Measurements from ENCODE around the gene KRTAP22-1.

Gene KRTAP22-1

GRCh38 chr21:30600787-30601186, at the start of gene KRTAP22-1:
Gene KRTAP22-1, plus strand, starts transcription at chr21:30601087.
- DNase-seq (ENCODE audit: low read depth) = no peak

GRCh38 chr21:30552782-30553181, 48.1 kb upstream of the KRTAP22-1 start:
- DNase-seq (ENCODE audit: low read depth) = no peak

- no peak for DNase-seq (ENCODE audit: low read depth)
Measured at GRCh38 chr21:30555095-30555494, 45.8 kb upstream of the KRTAP22-1 start.

- DNase-seq (ENCODE audit: low read depth) = no peak
Measured at GRCh38 chr21:30561264-30561895, 39.5 kb upstream of the KRTAP22-1 start, which contains the start of gene KRTAP19-7. Gene KRTAP19-7, minus strand, starts transcription at chr21:30561314. Its CDS starts 25 bp downstream, at chr21:30561289.

GRCh38 chr21:30561957-30562356, 38.9 kb upstream of the KRTAP22-1 start:
- no peak for DNase-seq (ENCODE audit: low read depth)

GRCh38 chr21:30563072-30563471, 37.8 kb upstream of the KRTAP22-1 start:
- DNase-seq (ENCODE audit: low read depth) = no peak

GRCh38 chr21:30563630-30564029, 37.3 kb upstream of the KRTAP22-1 start:
- no peak for DNase-seq (ENCODE audit: low read depth)

- DNase-seq (ENCODE audit: low read depth) = no peak
Measured at GRCh38 chr21:30567617-30568016, 33.3 kb upstream of the KRTAP22-1 start.

- DNase-seq (ENCODE audit: low read depth) = no peak
Measured at GRCh38 chr21:30577766-30578165, 23.1 kb upstream of the KRTAP22-1 start.

GRCh38 chr21:30579346-30579745, 21.5 kb upstream of the KRTAP22-1 start:
- no peak for DNase-seq (ENCODE audit: low read depth)

GRCh38 chr21:30580132-30580531, 20.8 kb upstream of the KRTAP22-1 start:
- DNase-seq (ENCODE audit: low read depth) = no peak

- no peak for DNase-seq (ENCODE audit: low read depth)
Measured at GRCh38 chr21:30582870-30583269, 18.0 kb upstream of the KRTAP22-1 start.

- DNase-seq (ENCODE audit: low read depth) = no peak
Measured at GRCh38 chr21:30590297-30590696, 10.6 kb upstream of the KRTAP22-1 start, which contains the start of gene KRTAP22-2. Gene KRTAP22-2, minus strand, starts transcription at chr21:30590397.

- no peak for DNase-seq (ENCODE audit: low read depth)
Measured at GRCh38 chr21:30592140-30592539, 8.7 kb upstream of the KRTAP22-1 start, which contains the start of gene KRTAP6-3. Gene KRTAP6-3, plus strand, starts transcription at chr21:30592440. Its CDS starts 6 bp downstream, at chr21:30592446.

GRCh38 chr21:30598802-30599201, 2.1 kb upstream of the KRTAP22-1 start, which contains the start of gene KRTAP6-2:
Gene KRTAP6-2, minus strand, starts transcription at chr21:30598902. Its CDS starts 28 bp downstream, at chr21:30598874.
- no peak for DNase-seq (ENCODE audit: low read depth)

- DNase-seq (ENCODE audit: low read depth) = no peak
Measured at GRCh38 chr21:30605968-30606367, 5.1 kb downstream of the KRTAP22-1 start.

GRCh38 chr21:30612132-30612531, 11.2 kb downstream of the KRTAP22-1 start:
- no peak for DNase-seq (ENCODE audit: low read depth)

- DNase-seq (ENCODE audit: low read depth) = no peak
Measured at GRCh38 chr21:30613836-30614235, 12.9 kb downstream of the KRTAP22-1 start, which contains the start of gene KRTAP6-1. Gene KRTAP6-1, minus strand, starts transcription at chr21:30613930. Its CDS starts 26 bp downstream, at chr21:30613904.

GRCh38 chr21:30615199-30615598, 14.3 kb downstream of the KRTAP22-1 start:
- DNase-seq (ENCODE audit: low read depth) = no peak

GRCh38 chr21:30616125-30616524, 15.2 kb downstream of the KRTAP22-1 start, which contains the start of gene KRTAP20-1:
Gene KRTAP20-1, plus strand, starts transcription at chr21:30616425. Its CDS starts 30 bp downstream, at chr21:30616455.
- DNase-seq (ENCODE audit: low read depth) = no peak

GRCh38 chr21:30620080-30620479, 19.2 kb downstream of the KRTAP22-1 start:
- no peak for DNase-seq (ENCODE audit: low read depth)

GRCh38 chr21:30620522-30620921, 19.6 kb downstream of the KRTAP22-1 start, which contains the start of gene KRTAP20-4:
Gene KRTAP20-4, plus strand, starts transcription at chr21:30620627.
- no peak for DNase-seq (ENCODE audit: low read depth)

- no peak for DNase-seq (ENCODE audit: low read depth)
Measured at GRCh38 chr21:30623362-30623761, 22.5 kb downstream of the KRTAP22-1 start.

Data from activated T-cell treated with anti-CD3 and anti-CD28 coated beads for 24 hours (primary cell).